NCI-H460 (cell line): ENCODE results near the gene RGS7. TPM values are rescaled to one million over a fixed set of nuclear protein-coding genes. Genes with fewer than 3 reads are reported as not detected.
"Not testable (repeated sequence)": the region's sequence is repeated elsewhere in the genome, so short reads cannot be mapped to it uniquely, and the experiment has no call there.

Experiments
- DNase-seq: peaks from one replicate; pipeline ENCODE4 v3.0.0-alpha.2; 2016; ENCODE audit warnings: low read depth; ENCODE audit errors: extremely low read depth
- total RNA-seq: library from RNA; depleted of rRNA; stranded (reverse); fragments of >200 nt; shearing (Covaris generic); gene quantifications from 2 replicates; pipeline ENCODE4 v1.2.3, GENCODE V29; 2014

The RGS7 gene
- total RNA-seq, 1 experiment from 2014 or later, result 0.10 TPM

- no peak for DNase-seq
Observed at GRCh38 chr1:241145881-241146280, 211.1 kb downstream of the RGS7 start.

DNA sequence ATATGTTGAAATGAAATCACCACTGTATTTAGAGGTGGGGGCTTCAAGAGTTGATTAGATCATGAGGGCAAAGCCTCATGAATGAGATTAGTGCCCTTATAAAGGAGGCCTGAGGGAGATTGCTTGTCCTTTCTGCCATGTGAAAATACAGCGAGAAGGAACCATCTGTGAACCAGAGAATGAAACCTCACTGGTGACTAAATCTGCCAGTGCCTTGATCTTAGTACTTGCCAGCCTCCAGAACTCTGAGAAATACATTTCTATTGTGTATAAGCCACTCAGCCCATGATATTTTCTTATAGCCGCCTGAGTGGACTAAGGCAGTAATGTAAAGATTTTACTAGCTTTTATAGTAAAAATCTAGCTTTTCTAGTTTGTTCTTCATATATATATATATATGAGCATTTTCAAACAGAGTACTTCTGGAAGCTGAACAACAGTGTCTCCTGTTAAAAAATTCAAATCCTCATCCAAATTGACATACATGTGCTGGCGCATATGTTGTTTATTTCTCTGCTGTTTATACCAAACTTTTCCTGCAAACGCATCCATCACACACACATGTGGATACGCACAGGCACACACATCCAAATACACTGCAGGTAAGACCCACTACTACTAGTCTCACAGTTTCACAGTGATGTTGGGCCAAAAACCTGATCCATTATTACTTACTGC is 213.1 kb downstream of the RGS7 start:
- DNase-seq, result no peak

- no peak for DNase-seq
Observed at GRCh38 chr1:241142493-241142892, 214.5 kb downstream of the RGS7 start.

- not testable (repeated sequence) for DNase-seq
Observed at GRCh38 chr1:241141646-241142045, 215.4 kb downstream of the RGS7 start.

- no peak for DNase-seq
Observed at GRCh38 chr1:241140670-241141069, 216.3 kb downstream of the RGS7 start.

DNA sequence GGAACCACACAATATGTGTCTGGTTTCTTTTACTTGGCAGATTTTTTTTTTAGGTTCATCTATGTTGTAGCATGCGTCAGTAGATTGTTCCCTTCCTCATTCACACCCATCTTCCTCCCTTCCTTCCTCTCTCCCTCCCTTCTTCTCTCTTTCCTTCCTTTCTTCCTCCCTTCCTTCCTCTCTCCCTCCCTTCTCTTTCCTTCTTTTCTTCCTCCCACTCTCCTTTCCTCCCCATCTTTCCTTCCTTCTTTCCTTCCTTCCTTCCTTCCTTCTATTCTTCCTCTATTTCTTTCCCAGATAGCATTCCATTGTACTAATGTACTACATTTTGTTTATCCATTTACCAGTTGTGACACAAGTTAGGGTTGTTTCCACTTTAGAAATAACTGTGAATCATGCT is 218.0 kb downstream of the RGS7 start:
- DNase-seq, result no peak

DNA sequence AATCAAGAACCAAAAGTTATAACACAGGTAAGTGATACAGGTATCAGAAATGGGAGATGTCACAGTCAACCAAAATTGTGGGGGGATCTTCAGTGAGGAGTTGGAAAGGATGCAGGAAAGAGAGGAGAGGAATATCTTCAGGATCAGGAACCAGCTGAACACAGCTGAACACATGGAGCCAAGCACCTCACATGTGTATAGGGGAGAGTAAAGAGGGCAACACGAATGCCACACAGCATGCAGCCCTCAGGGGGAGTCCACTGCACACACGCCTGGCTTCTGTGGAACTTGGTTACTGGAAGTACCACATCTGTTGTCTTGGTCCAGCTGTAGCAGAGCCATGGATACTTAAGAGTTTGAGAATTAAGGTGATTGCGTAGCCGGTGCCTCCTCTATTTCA is 218.8 kb downstream of the RGS7 start:
- DNase-seq, result no peak

DNA sequence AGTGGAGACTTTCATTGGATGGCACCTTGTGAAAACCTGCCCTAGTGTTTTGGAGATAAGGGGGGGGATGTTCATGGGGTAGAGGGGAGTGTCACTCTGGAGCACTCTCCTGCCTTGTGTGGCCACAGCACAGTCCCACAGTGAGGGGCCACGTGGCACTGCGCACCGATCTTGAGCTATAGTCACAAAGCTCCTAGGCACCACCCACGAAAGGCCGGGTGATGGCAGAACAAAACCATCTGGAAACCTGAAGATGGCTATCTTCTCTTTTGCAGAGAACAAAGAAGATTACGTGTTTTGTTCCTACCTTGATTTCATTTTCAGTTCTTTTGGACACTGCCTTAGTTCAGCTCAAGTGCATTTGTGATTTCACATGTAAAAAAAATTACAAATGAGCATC is 220.6 kb downstream of the RGS7 start:
- DNase-seq, result no peak

DNA sequence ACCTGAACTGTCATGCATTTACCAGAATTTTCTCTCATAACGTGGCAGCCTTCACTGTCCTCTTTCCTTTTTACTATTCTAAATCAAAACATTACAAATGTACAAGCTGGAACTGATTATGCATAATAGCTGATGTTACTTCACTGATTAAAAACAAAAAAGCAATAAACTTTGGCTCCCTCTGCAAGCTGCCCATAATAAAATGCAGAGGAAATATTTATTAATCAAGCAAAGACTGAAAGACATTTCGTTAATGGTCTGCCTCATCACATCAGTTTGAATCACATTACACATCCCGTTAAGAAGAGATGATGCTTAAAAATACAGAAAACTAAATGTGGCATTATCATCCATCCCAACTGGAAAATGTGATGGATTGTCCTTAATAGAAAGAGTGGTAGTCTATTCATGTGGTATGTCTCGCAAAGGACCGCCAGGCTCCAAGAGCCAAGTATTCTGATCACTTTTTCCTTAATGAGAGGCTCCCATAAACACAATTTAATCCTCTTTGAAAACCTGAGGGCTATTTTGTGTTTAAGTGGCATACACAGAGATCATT is 225.3 kb downstream of the RGS7 start:
- no peak for DNase-seq

- DNase-seq, result no peak
Observed at GRCh38 chr1:241130881-241131280, 226.1 kb downstream of the RGS7 start.

GRCh38 chr1:241129207-241129960 is 227.6 kb downstream of the RGS7 start:
- DNase-seq, result no peak

GRCh38 chr1:241125286-241125685 is 231.7 kb downstream of the RGS7 start:
- no peak for DNase-seq

DNA sequence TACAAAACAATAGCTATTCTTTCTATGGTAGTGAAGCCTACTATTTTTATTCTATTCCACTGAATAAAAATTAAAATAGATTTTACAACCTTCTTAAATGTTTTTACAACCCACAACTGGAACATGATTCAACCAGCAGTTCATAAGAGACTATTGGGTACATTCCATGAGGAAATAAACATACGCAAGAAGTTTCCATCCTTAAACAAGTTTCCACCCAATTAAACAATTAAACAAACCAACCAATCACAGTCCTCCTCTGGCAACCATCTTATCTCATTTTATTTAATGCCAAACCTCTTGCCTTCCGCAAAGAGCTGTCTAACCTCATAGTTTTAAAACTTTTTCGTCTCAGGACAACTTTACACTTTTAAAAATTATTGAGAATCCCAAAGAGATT is 239.0 kb downstream of the RGS7 start:
- no peak for DNase-seq

DNA sequence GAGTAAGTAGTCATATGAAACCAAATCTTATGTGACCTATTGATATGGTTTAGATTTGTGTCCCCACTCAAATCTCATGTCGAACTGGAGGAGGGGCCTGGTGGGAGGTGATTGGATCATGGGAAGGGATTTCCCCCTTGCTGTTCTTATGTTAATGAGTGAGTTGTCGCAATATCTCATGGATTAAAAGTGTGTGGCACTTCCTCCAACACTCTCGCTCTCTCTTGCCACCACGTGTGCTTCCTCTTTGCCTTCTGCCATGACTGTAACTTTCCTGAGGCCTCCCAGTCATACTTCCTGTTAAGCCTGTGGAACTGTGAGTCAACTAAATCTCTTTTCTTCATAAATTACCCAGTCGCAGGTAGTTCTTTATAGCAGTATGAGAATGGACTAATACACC is 241.2 kb downstream of the RGS7 start:
- no peak for DNase-seq

GRCh38 chr1:241114699-241115233 is 242.2 kb downstream of the RGS7 start:
- DNase-seq, result no peak

- DNase-seq, result no peak
Observed at GRCh38 chr1:241113557-241113956, 243.4 kb downstream of the RGS7 start.

DNA sequence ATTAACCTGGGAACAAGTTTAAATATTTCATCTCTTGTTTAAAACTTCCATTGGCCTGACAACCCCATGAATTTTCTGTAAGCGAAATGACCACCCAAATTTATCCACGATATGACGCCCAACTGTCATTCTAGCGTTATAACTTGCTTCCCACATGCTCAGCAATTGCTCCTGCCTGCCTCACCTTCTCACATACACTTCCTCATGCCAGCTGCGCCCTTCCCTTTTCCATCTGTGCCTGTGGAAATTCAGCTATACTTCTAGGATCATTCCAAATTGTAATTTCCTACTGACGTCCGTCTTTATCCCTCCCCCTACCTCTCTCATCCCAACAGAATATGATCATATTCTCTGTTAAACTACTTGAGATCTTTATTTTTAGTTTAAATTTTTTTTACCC is 248.0 kb downstream of the RGS7 start:
- DNase-seq, result no peak

- DNase-seq, result no peak
Observed at GRCh38 chr1:241105147-241105546, 251.9 kb downstream of the RGS7 start.

DNA sequence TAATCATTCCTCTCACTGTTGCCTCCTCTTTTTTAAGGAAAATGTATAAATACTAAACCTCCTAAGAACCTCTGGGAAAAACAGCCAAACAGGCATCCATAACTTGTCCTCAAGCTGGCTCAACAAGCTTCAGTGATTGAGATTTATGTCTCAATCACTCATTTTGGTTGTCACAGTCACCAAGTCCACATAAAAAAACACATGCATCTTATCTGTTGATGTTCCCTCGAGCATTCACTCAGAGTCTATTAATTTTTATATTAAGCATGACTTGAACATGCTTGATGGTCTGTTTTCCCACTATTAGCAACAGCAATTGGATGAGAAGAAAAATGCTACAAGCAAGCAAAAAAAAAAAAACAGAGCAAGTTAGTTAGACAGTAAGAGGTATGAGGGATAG is 254.3 kb downstream of the RGS7 start:
- DNase-seq, result no peak

- no peak for DNase-seq
Observed at GRCh38 chr1:241101622-241102021, 255.4 kb downstream of the RGS7 start.

- DNase-seq, result no peak
Observed at GRCh38 chr1:241097479-241097878, 259.5 kb downstream of the RGS7 start.

DNA sequence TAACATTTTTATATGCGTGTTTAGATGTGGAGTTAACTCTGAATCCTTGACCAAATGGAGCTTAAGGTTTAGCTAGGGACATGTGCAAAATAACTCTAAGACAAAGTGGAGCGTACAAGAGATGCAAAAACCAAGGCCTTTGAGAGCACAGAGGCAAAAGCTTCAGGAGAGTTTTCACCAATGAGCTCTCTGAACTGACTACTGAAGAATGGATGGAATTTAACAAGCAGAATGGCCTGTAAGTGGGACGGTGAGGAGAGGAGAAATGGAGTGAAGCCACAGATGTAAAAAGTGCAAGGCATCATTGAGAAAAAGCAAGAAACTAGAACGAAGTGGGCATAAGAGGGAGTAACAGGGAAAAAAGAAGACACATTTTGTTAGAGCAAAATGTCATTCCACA is 260.0 kb downstream of the RGS7 start:
- no peak for DNase-seq
